Measurements from ENCODE around the gene TMEM147. TPM values are rescaled to one million over a fixed set of nuclear protein-coding genes. Genes with fewer than 3 reads are reported as not detected.
A peak's percentile ranks its signal among the peaks of the same experiment; 100 is the strongest.
"Not testable (repeated sequence)": the region's sequence is repeated elsewhere in the genome, so short reads cannot be mapped to it uniquely, and the experiment has no call there.

Gene TMEM147
- total RNA-seq, 2 experiments from 2014 or later, result 73.1 to 73.8 TPM

DNA sequence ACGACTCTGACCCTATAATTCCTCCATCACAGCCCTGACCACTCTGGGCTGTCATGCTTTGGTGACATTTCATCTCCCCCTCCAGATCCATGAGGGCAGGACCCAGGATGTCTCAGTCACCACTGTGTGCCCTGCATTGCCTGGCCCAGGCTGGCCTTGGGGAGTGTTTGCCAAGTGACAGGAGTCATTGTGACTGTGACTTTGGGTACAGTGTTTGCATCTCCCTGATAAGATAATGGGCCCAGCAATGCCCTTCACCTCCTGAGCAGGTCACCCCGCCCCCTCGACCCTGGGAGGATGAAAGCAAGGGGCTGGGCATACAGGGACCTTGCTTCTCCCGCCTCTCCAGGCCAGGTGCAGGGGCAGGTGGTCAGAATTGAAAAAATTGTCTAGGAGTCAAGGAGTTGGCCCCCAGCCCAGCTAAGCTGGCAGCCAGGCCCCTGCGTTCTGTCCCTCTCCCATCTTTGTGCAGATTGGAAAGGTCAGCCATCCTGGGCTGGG, 23.9 kb downstream of the TMEM147 start:
- Mint-ChIP-seq H3K27ac (no peak overlapping the region), H3K27me3 (peaks cover 25% of the 10 kb centered on the region), H3K4me3 (no peak overlapping the region), H3K36me3 (ENCODE audit: low read depth) (no peaks in the 10 kb centered on the region), H3K4me1 (no peaks in the 10 kb centered on the region), H3K9me3 (ENCODE audit: low read depth) (no peaks in the 10 kb centered on the region)
- intact Hi-C loops (cut with DNase I, micrococcal nuclease), result no loop called here
- ChIA-PET POLR2A (no interaction called here), CTCF (no interaction called here)
- no peak for DNase-seq
- no peak for ATAC-seq

DNA sequence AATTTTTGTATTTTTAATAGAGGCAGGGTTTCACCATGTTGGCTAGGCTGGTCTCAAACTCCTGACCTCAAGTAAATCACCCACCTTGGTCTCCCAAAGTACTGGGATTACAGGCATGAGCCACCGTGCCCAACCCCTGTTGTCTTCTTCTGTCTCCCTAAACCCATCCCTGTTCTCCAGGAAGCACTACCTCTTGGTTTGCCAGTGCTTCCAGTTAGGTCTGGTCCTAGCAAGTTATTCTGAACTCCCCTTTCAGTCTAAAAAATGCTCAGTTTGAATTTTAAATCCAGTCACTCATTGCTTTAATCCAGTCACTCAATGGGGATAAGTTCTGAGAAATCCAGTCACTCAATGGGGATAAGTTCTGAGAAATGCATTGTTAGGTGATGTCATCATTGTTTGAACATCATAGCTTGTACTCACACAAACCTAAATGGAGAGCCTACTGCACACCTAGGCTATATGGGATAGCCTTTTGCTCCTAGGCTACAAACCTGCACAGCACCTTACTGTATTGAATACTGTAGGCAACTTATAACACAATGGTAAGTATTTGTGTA, 26.1 kb downstream of the TMEM147 start:
- H3K9me3 Mint-ChIP-seq (ENCODE audit: low read depth), result peaks cover 11% of the 10 kb centered on the region
- intact Hi-C loops (cut with DNase I, micrococcal nuclease), result no loop called here
- ChIA-PET CTCF (no interaction called here), POLR2A (no interaction called here)
- H3K36me3 Mint-ChIP-seq (ENCODE audit: low read depth), result peaks cover 13% of the 10 kb centered on the region
- no peak overlapping the region for H3K4me3 Mint-ChIP-seq
- no peak for DNase-seq
- H3K27ac Mint-ChIP-seq, result no peak overlapping the region
- H3K27me3 Mint-ChIP-seq, result peaks cover 20% of the 10 kb centered on the region
- H3K4me1 Mint-ChIP-seq, result no peaks in the 10 kb centered on the region
- ATAC-seq, result peak; percentile 55

DNA sequence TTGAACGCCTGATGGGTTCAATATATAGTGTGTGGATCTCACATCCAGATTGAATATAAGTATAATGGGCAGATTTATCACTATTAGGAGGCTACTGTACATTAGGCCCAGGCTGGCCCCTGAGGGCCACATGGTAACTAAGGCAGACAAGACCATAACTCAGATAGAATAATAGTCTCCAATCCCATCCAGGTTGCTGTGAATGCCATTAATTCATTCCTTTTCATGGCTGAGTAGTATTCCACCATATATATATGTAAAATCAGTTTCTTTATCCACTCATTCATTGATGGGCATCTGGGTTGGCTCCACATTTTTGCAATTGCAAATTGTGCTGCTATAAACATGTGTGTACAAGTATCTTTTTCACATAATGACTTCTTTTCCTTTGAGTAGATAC, 32.5 kb downstream of the TMEM147 start:
- intact Hi-C loops (cut with DNase I, micrococcal nuclease), result no loop called here
- Mint-ChIP-seq H3K4me1 (no peaks in the 10 kb centered on the region), H3K4me3 (no peak overlapping the region), H3K9me3 (ENCODE audit: low read depth) (peaks cover 18% of the 10 kb centered on the region), H3K36me3 (ENCODE audit: low read depth) (peaks cover 18% of the 10 kb centered on the region), H3K27ac (no peak overlapping the region), H3K27me3 (peaks cover 2% of the 10 kb centered on the region)
- POLR2A ChIA-PET, result no interaction called here
- DNase-seq, result no peak
- CTCF ChIA-PET, result interaction anchor here (1.3 kb wide), 1 partner anchor 13 kb away, joined by 3 read pairs; no protein-coding TSS in a partner anchor
- ATAC-seq, result no peak

DNA sequence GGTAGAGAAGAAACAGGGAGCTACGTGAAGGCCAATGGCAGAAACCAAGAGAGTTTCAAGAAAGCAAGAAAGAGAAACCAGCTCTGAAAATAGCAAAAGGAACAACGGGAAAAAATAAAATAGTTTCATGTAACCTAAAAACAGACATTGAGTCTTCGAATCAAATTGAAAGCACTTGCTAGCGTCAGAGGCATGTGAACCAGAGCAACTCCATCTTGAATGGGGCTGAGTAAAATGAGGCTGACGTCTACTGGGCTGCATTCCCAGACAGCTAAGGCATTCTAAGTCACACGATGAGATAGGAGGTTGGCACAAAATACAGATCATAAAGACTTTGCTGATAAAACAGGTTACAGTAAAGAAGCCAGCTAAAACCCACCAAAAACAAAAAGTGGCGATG, 33.3 kb downstream of the TMEM147 start:
- H3K9me3 Mint-ChIP-seq (ENCODE audit: low read depth), result peaks cover 18% of the 10 kb centered on the region
- no peak overlapping the region for H3K27ac Mint-ChIP-seq
- peaks cover 18% of the 10 kb centered on the region for H3K36me3 Mint-ChIP-seq (ENCODE audit: low read depth)
- intact Hi-C loops (cut with DNase I, micrococcal nuclease), result no loop called here
- DNase-seq (no peak), ATAC-seq (no peak)
- H3K4me1 Mint-ChIP-seq, result no peaks in the 10 kb centered on the region
- ChIA-PET CTCF (interaction anchor here (0.8 to 1.3 kb wide), 2 partner anchors 13 to 31 kb away, joined by 3 read pairs; no protein-coding TSS in a partner anchor), POLR2A (no interaction called here)
- H3K27me3 Mint-ChIP-seq, result peaks cover 5% of the 10 kb centered on the region
- no peak overlapping the region for H3K4me3 Mint-ChIP-seq

DNA sequence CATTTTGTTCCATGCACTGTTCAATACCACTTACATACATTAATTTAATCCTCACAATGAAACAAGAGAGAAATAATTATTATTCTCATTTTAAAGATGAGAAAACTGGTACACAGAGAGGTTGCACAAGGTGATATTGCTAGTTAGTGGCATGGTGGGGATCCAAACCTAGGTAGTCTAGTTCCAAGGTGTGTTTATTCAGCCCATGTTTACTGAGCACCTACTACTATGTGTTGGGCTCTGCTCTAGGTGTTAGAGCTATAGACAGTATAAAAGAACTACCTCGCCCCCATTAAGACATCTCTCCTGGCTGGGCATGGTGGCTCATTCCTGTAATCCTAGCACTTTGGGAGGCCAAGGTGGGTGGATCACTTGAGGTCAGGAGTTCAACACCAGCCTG, 37.3 kb downstream of the TMEM147 start:
- no peaks in the 10 kb centered on the region for H3K9me3 Mint-ChIP-seq (ENCODE audit: low read depth)
- no peaks in the 10 kb centered on the region for H3K4me1 Mint-ChIP-seq
- ATAC-seq (no peak), DNase-seq (no peak)
- intact Hi-C loops (cut with DNase I, micrococcal nuclease), result no loop called here
- ChIA-PET CTCF (no interaction called here), POLR2A (interaction anchor here (0.6 kb wide), 1 partner anchor 180 kb away, joined by 5 read pairs; no protein-coding TSS in a partner anchor)
- peaks cover 14% of the 10 kb centered on the region for H3K27me3 Mint-ChIP-seq
- H3K4me3 Mint-ChIP-seq, result no peak overlapping the region
- H3K36me3 Mint-ChIP-seq (ENCODE audit: low read depth), result no peaks in the 10 kb centered on the region
- no peak overlapping the region for H3K27ac Mint-ChIP-seq

DNA sequence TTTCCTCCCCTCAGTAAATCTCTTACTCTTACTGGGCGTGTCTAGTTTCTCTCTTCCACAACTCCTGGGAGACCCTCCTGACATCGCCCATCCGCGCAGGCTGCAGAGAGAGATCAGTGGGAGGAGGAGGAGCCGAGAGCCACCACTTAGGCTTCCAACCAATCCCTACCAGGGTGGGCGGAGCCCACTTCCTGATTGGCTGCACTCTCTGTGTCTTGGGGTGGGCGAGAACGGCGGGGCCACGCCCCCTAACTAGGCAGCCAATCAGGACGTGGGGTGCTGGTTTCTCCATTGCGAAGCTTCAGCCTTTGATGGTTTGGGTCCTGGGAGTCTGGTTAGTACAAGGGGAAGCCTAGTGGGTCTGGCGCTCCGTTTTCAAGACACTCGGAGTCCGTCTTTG, 40.4 kb downstream of the TMEM147 start, which contains the start of gene PMIS2:
Gene PMIS2, plus strand, starts transcription at position 326 of the 400 bp plus-strand sequence. CDS start 87 bp downstream, outside the sequence.
- Mint-ChIP-seq H3K4me3 (no peak within 1 kb of the TSS), H3K9me3 (ENCODE audit: low read depth) (no peaks in the 10 kb centered on the region), H3K27ac (no peak within 1 kb of the TSS), H3K27me3 (peaks cover 13% of the 10 kb centered on the region), H3K4me1 (no peaks in the 10 kb centered on the region), H3K36me3 (ENCODE audit: low read depth) (no peaks in the 10 kb centered on the region)
- peak; percentile 51 for DNase-seq
- peak; percentile 69 for ATAC-seq
- intact Hi-C loops (cut with DNase I, micrococcal nuclease), result no loop called here
- CTCF ChIA-PET, result interaction anchor here (0.6 to 1.4 kb wide), 2 partner anchors 75 to 299 kb away, joined by 3 to 4 read pairs; no protein-coding TSS in a partner anchor
- POLR2A ChIA-PET, result no interaction called here

DNA sequence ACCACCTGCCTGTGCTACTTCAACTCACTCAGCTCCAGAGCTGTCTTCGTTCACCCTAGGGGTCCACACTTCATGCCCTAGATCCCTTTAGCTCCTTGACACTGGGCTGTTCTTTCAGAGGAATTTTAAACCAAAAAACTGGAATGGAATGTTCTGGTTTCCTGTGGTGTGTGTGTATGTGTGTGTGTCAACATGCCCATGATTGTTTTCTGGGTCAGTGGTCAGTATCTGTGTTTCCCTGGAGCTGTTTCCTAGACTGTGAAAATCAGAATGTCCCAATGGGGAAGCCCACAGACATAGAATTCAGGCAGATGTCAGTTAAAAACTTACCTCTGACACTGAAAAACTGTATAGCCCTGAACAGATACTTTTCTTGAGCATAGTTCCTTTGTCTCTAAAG, 41.9 kb downstream of the TMEM147 start:
- Mint-ChIP-seq H3K4me1 (no peaks in the 10 kb centered on the region), H3K9me3 (ENCODE audit: low read depth) (no peaks in the 10 kb centered on the region), H3K27ac (no peak overlapping the region), H3K27me3 (peaks cover 14% of the 10 kb centered on the region), H3K4me3 (no peak overlapping the region), H3K36me3 (ENCODE audit: low read depth) (no peaks in the 10 kb centered on the region)
- DNase-seq (no peak), ATAC-seq (no peak)
- ChIA-PET POLR2A (no interaction called here), CTCF (interaction anchor here (0.5 to 1.1 kb wide), 4 partner anchors 12 to 229 kb away, joined by 3 to 5 read pairs (median 3); no protein-coding TSS in a partner anchor)
- intact Hi-C loops (cut with DNase I, micrococcal nuclease), result no loop called here

DNA sequence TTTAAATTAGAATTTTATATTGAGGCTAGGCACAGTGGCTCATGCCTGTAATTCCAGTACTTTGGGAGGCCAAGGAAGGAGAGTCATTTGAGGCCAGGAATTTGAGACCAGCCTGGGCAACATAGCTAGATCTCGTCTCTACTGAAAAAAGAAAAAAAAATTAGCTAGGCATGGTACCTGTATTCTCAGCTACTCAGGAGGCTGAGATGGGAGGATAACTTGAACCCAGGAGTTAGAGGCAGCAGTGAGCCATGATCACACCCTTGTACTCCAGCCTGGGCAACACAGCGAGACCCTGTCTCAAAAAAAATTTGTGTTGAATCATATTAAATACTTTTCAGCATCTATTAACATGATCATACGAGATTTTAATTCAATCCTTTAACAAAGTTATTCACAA, 45.4 kb downstream of the TMEM147 start:
- CTCF ChIA-PET, result interaction anchor here (0.7 to 3.7 kb wide), 4 partner anchors 12 to 81 kb away, joined by 3 to 20 read pairs (median 10); no protein-coding TSS in a partner anchor
- ATAC-seq, result no peak
- H3K27ac Mint-ChIP-seq, result no peak overlapping the region
- H3K36me3 Mint-ChIP-seq (ENCODE audit: low read depth), result no peaks in the 10 kb centered on the region
- H3K4me3 Mint-ChIP-seq, result no peak overlapping the region
- POLR2A ChIA-PET, result no interaction called here
- H3K9me3 Mint-ChIP-seq (ENCODE audit: low read depth), result no peaks in the 10 kb centered on the region
- H3K4me1 Mint-ChIP-seq, result no peaks in the 10 kb centered on the region
- intact Hi-C loops (cut with DNase I, micrococcal nuclease), result loop anchor here in 1 of 2 experiments (5.0 kb wide), 1 partner anchor 239 kb away; no protein-coding TSS in a partner anchor
- DNase-seq, result no peak
- H3K27me3 Mint-ChIP-seq, result peaks cover 8% of the 10 kb centered on the region

DNA sequence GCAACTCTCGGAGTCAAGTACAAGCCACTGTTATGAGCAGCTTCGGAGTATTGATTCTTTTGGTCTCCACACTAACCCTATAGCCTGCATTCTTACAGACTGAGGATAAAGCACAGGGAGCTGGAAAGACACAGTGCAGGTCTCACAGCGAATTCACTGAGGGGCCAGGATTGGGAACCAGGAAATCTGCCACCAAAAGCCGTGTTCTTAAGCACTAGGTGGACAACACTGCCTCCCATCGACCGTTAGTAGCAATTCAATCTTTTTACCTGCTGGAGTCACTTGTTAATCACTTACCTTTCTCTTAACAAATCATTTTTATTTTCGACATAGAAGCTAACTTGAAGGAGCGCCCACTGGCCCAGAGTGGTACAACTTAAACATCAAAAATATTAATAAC, 46.8 kb downstream of the TMEM147 start:
- H3K9me3 Mint-ChIP-seq (ENCODE audit: low read depth), result no peaks in the 10 kb centered on the region
- peaks cover 4% of the 10 kb centered on the region for H3K4me1 Mint-ChIP-seq
- POLR2A ChIA-PET, result no interaction called here
- H3K27ac Mint-ChIP-seq, result no peak overlapping the region
- CTCF ChIA-PET, result interaction anchor here (0.6 to 3.7 kb wide), 15 partner anchors 8 to 240 kb away, joined by 3 to 20 read pairs (median 3); partner anchors contain the start of gene COX6B1
- ATAC-seq, result no peak
- peaks cover 4% of the 10 kb centered on the region for H3K27me3 Mint-ChIP-seq
- intact Hi-C loops (cut with DNase I, micrococcal nuclease), result loop anchor here (1.0 to 5.0 kb wide), 3 partner anchors 43 to 240 kb away; no protein-coding TSS in a partner anchor
- DNase-seq, result peak; percentile 49
- no peak overlapping the region for H3K4me3 Mint-ChIP-seq
- H3K36me3 Mint-ChIP-seq (ENCODE audit: low read depth), result no peaks in the 10 kb centered on the region

DNA sequence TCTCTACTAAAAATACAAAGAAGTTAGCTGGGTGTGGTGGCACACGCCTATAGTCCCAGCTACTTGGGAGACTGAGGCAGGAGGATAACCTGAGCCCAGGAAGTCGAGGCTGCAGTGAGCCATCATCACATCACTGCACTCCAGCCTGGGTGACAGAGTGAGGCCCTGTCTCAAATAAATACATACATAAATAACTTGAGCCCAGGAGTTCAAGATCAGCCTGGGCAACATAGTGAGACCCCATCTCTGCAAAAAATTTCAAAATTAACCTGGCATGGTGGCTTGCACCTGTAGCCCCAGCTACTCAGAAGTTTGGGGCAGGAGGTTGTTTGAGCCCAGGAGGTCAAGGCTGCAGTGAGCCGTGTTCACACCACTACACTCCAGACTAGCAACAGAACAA, 49.6 kb downstream of the TMEM147 start:
- CTCF ChIA-PET; DNase-seq; ATAC-seq; intact Hi-C loops (cut with DNase I, micrococcal nuclease); H3K27ac Mint-ChIP-seq; H3K9me3 Mint-ChIP-seq (ENCODE audit: low read depth); H3K4me1 Mint-ChIP-seq; H3K27me3 Mint-ChIP-seq; POLR2A ChIA-PET; H3K36me3 Mint-ChIP-seq (ENCODE audit: low read depth); H3K4me3 Mint-ChIP-seq: not testable (repeated sequence)

DNA sequence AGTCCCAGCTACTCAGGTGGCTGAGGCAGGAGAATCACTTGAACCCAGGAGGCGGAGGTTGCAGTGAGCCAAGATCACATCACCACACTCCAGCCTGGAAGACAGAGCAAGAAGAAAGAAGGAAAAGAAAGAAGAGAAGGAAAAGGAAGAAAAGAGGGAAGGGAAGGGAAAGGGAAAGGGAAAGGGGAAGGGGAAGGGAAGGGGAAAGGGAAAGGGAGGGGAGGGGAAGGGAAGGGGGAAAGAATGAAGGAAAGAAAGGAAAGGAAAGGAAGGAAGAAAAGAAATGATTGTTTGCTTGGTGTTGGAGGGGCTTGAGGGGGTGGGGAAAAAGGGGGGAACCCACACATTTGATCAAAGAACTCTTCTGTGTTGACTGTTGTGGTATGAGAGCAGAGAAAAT, 50.5 kb downstream of the TMEM147 start:
- ATAC-seq (no peak), DNase-seq (no peak)
- no peaks in the 10 kb centered on the region for H3K36me3 Mint-ChIP-seq (ENCODE audit: low read depth)
- peaks cover 4% of the 10 kb centered on the region for H3K4me1 Mint-ChIP-seq
- no peak overlapping the region for H3K4me3 Mint-ChIP-seq
- H3K9me3 Mint-ChIP-seq (ENCODE audit: low read depth), result no peaks in the 10 kb centered on the region
- intact Hi-C loops (cut with DNase I, micrococcal nuclease), result no loop called here
- H3K27me3 Mint-ChIP-seq, result peaks cover 10% of the 10 kb centered on the region
- ChIA-PET POLR2A (no interaction called here), CTCF (no interaction called here)
- no peak overlapping the region for H3K27ac Mint-ChIP-seq

DNA sequence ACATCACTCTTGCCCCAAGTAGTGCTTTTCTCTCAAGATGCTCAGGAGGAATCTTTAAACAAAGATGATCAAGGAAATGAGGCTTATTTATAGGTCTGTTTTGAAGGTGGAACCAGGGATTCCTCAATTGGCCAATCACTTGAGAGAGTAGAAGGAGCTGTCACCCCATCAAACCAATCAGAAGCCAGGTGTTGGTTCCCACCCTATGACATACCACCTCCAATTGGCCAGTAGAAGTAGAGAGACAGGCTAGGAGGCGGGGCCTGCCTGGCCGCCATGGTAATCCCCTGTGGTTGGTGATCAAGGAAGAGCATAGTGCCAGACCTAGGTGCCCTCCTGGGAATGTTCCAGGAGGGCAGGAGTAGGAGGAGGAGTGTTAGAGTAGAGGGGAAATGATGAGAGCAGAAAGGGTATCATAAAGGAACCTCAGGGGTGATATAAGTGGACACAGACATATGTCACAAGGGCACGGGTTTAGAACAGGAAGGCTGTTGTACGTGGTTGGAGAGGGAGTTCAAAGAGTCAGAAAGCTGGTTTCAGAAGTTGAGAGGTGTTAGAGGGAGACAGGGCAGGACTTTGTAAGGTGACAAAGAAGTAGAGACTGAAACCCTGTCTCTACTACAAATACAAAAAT, 51.1 kb downstream of the TMEM147 start:
- intact Hi-C loops (cut with DNase I, micrococcal nuclease), result no loop called here
- DNase-seq, result peak; percentile 48
- H3K36me3 Mint-ChIP-seq (ENCODE audit: low read depth), result no peaks in the 10 kb centered on the region
- ATAC-seq, result peak; percentile 99
- H3K27me3 Mint-ChIP-seq, result peaks cover 11% of the 10 kb centered on the region
- ChIA-PET POLR2A (no interaction called here), CTCF (interaction anchor here (0.8 to 1.6 kb wide), 2 partner anchors 40 to 86 kb away, joined by 3 to 7 read pairs; no protein-coding TSS in a partner anchor)
- H3K4me3 Mint-ChIP-seq, result no peak overlapping the region
- peaks cover 4% of the 10 kb centered on the region for H3K4me1 Mint-ChIP-seq
- no peaks in the 10 kb centered on the region for H3K9me3 Mint-ChIP-seq (ENCODE audit: low read depth)
- H3K27ac Mint-ChIP-seq, result peak overlapping the region; percentile 5
